DMS153 treated with DMSO at 0.1 percent for 48 hours (cell line): ENCODE measurements around the gene MAP4K2.

Source experiments
- DNase-seq: peaks from one replicate; lab custom pipeline; 2025; ENCODE audit not compliant: unreplicated experiment; lab: John Stamatoyannopoulos, UW

The MAP4K2 gene

GRCh38 chr11:64757549-64758329 lies 45.3 kb downstream of the MAP4K2 start:
- no peak for DNase-seq

- DNase-seq, result no peak
Observed at GRCh38 chr11:64755681-64756361, 47.2 kb downstream of the MAP4K2 start.

- no peak for DNase-seq
Observed at GRCh38 chr11:64754919-64755662, 47.9 kb downstream of the MAP4K2 start.

GRCh38 chr11:64754124-64754918 lies 48.7 kb downstream of the MAP4K2 start:
- no peak for DNase-seq

GRCh38 chr11:64753380-64754123 lies 49.5 kb downstream of the MAP4K2 start:
- DNase-seq, result no peak

GRCh38 chr11:64753019-64753379 lies 50.0 kb downstream of the MAP4K2 start:
- DNase-seq, result no peak

GRCh38 chr11:64752175-64752970 lies 50.6 kb downstream of the MAP4K2 start:
- no peak for DNase-seq

- no peak for DNase-seq
Observed at GRCh38 chr11:64751580-64751979, 51.4 kb downstream of the MAP4K2 start.

GRCh38 chr11:64751136-64751535 lies 51.9 kb downstream of the MAP4K2 start:
- DNase-seq, result no peak

GRCh38 chr11:64750361-64751054 lies 52.5 kb downstream of the MAP4K2 start:
- DNase-seq, result no peak

- no peak for DNase-seq
Observed at GRCh38 chr11:64747961-64748665, 54.9 kb downstream of the MAP4K2 start.

GRCh38 chr11:64746486-64746885 lies 56.5 kb downstream of the MAP4K2 start:
- no peak for DNase-seq

GRCh38 chr11:64745521-64746328 lies 57.3 kb downstream of the MAP4K2 start:
- DNase-seq, result no peak

GRCh38 chr11:64745189-64745520 lies 57.9 kb downstream of the MAP4K2 start:
- DNase-seq, result no peak

- DNase-seq, result no peak
Observed at GRCh38 chr11:64744544-64745188, 58.3 kb downstream of the MAP4K2 start.

- DNase-seq, result no peak
Observed at GRCh38 chr11:64743591-64744543, 59.1 kb downstream of the MAP4K2 start, which contains the start of gene RASGRP2. RASGRP2 (minus strand) TSS chr11:64744142; CDS start chr11:64742866, 1,276 bp downstream.
